WTC11 (cell line): ENCODE data around the gene NTPCR. TPM values are rescaled to one million over a fixed set of nuclear protein-coding genes. Genes with fewer than 3 reads are reported as not detected.

Experiments
- ATAC-seq: fragments of 200-7000 bp; cut with Tn5 transposase; 2 replicates; pipeline ENCODE4 v1.10.0; 2021; ENCODE audit warnings: mild to moderate bottlenecking, moderate library complexity
- CTCF ChIA-PET: fragments of 300-600 bp; sonication (Branson Sonifier 250); formaldehyde crosslinking; loops from one replicate; lab custom pipeline; 2021; ENCODE audit warnings: antibody characterized with exemption; lab: Charles Lee
- POLR2A ChIA-PET: fragments of 350-600 bp; sonication (Branson Sonifier 250); formaldehyde crosslinking; loops from one replicate; lab custom pipeline; 2021; ENCODE audit warnings: antibody characterized with exemption; lab: Charles Lee
- DNase-seq: peaks from one replicate; pipeline ENCODE4 v3.0.0; 2021; ENCODE audit warnings: low spot score
- H3K27ac Mint-ChIP-seq: 2 replicates; pipeline ENCODE4 v1.8.0; 2021; ENCODE audit warnings: mixed read lengths
- H3K27me3 Mint-ChIP-seq: 2 replicates; pipeline ENCODE4 v1.8.0; 2021; ENCODE audit warnings: low read depth, mild to moderate bottlenecking, moderate library complexity, mixed read lengths
- H3K36me3 Mint-ChIP-seq: 2 replicates; pipeline ENCODE4 v1.8.0; 2021; ENCODE audit warnings: mixed read lengths
- H3K4me1 Mint-ChIP-seq: 2 replicates; pipeline ENCODE4 v1.8.0; 2022; ENCODE audit warnings: mixed read lengths
- H3K4me3 Mint-ChIP-seq: 2 replicates; pipeline ENCODE4 v1.8.0; 2021; ENCODE audit warnings: mild to moderate bottlenecking, moderate library complexity, mixed read lengths
- H3K9me3 Mint-ChIP-seq: 2 replicates; pipeline ENCODE4 v1.8.0; 2021; ENCODE audit warnings: mixed read lengths
- ESRRA ChIP-seq: sonication (generic); formaldehyde crosslinking; IDR thresholded peaks from 2 replicates; pipeline ENCODE4 v1.8.1; 2022; ENCODE audit warnings: mild to moderate bottlenecking, missing genetic modification reagents, borderline replicate concordance
- HMGA2 ChIP-seq: fragments of 250-450 bp; sonication (Bioruptor Pico); IDR thresholded peaks from 2 replicates; pipeline ENCODE4 v1.4.0; 2021; ENCODE audit warnings: mild to moderate bottlenecking, moderate library complexity
- KAT7 ChIP-seq: sonication (generic); formaldehyde crosslinking; IDR thresholded peaks from 2 replicates; pipeline ENCODE4 v1.8.1; 2023; ENCODE audit warnings: missing genetic modification reagents, mild to moderate bottlenecking, borderline replicate concordance
- MYBL2 ChIP-seq: sonication (generic); formaldehyde crosslinking; IDR thresholded peaks from 2 replicates; pipeline ENCODE4 v1.8.1; 2023; ENCODE audit warnings: mild to moderate bottlenecking, moderate library complexity, missing genetic modification reagents
- NFATC4 ChIP-seq: fragments of 250-450 bp; sonication (Bioruptor Pico); IDR thresholded peaks from 2 replicates; pipeline ENCODE4 v1.9.0; 2021; ENCODE audit warnings: mild to moderate bottlenecking
- NFYB ChIP-seq: sonication (generic); formaldehyde crosslinking; conservative IDR thresholded peaks from 2 replicates; pipeline ENCODE4 v1.8.0; 2022; ENCODE audit warnings: low read depth, missing genetic modification reagents
- SMAD3 ChIP-seq: sonication (generic); formaldehyde crosslinking; IDR thresholded peaks from 2 replicates; pipeline ENCODE4 v1.8.0; 2022; ENCODE audit warnings: missing genetic modification reagents, mild to moderate bottlenecking, borderline replicate concordance
- SOX15 ChIP-seq: fragments of 250-450 bp; sonication (Bioruptor Pico); IDR thresholded peaks from 2 replicates; pipeline ENCODE4 v1.9.0; 2021; ENCODE audit warnings: mild to moderate bottlenecking
- TEAD1 ChIP-seq: sonication (generic); formaldehyde crosslinking; IDR thresholded peaks from 2 replicates; pipeline ENCODE4 v1.8.0; 2022; ENCODE audit warnings: mild to moderate bottlenecking, missing genetic modification reagents
- ZBTB21 ChIP-seq: sonication (generic); formaldehyde crosslinking; IDR thresholded peaks from 2 replicates; pipeline ENCODE4 v1.8.1; 2023; ENCODE audit warnings: mild to moderate bottlenecking, missing genetic modification reagents, borderline replicate concordance
- ZNF317 ChIP-seq: sonication (generic); formaldehyde crosslinking; IDR thresholded peaks from 2 replicates; pipeline ENCODE4 v1.8.1; 2023; ENCODE audit warnings: low read depth, mild to moderate bottlenecking, moderate library complexity, missing genetic modification reagents, borderline replicate concordance
- total RNA-seq: library from RNA; stranded (reverse); gene quantifications from 3 replicates; pipeline ENCODE4 v1.2.3, GENCODE V29; 2021
- TF ChIP-seq, protein P1 (sequence below): sonication (generic); formaldehyde crosslinking; IDR thresholded peaks from 2 replicates; pipeline ENCODE4 v1.8.1; 2023; ENCODE audit warnings: mild to moderate bottlenecking, missing genetic modification reagents, borderline replicate concordance
- TF ChIP-seq, protein P2 (sequence below): fragments of 250-450 bp; sonication (Bioruptor Pico); IDR thresholded peaks from 2 replicates; pipeline ENCODE4 v1.9.0; 2021; ENCODE audit warnings: mild to moderate bottlenecking, borderline replicate concordance
- TF ChIP-seq, protein P3 (sequence below): sonication (generic); formaldehyde crosslinking; IDR thresholded peaks from 2 replicates; pipeline ENCODE4 v1.8.1; 2022; ENCODE audit warnings: missing genetic modification reagents, borderline replicate concordance
- TF ChIP-seq, protein P4 (sequence below): sonication (generic); formaldehyde crosslinking; IDR thresholded peaks from 2 replicates; pipeline ENCODE4 v1.8.0; 2022; ENCODE audit warnings: mild to moderate bottlenecking, missing genetic modification reagents
- TF ChIP-seq, protein P5 (sequence below): fragments of 250-450 bp; sonication (Bioruptor Pico); IDR thresholded peaks from 2 replicates; pipeline ENCODE4 v2.1.2; 2022; ENCODE audit warnings: mild to moderate bottlenecking, moderate library complexity

Gene NTPCR
- total RNA-seq, 1 experiment from 2014 or later = 102 TPM

DNA sequence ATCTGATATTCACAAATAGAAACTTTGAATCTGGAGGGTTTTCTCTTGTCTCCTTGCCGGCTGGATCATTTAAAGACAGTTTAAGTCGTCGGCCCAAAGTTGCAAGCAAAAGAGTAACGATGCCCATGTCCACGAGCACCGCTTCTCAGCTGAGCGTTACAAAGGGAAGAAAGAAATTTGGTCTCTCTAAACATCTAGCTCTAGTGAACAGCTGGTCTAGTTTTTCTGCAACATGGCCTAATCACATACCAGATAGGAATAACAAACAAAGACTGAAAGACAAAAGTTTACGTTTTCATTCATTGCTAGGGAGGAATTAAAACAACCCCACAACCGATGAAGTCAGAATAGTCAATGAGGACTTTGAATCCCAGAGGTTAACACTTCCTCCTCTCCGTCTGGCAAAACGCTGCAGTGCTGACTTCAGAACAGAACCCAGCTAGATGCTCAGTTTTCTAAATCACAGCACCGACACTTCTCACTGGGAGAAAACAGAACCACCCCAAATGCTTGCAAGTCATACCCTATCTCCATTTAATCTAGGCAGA, 69.4 kb downstream of the NTPCR start (continued):
- TF ChIP-seq, protein P1, sequence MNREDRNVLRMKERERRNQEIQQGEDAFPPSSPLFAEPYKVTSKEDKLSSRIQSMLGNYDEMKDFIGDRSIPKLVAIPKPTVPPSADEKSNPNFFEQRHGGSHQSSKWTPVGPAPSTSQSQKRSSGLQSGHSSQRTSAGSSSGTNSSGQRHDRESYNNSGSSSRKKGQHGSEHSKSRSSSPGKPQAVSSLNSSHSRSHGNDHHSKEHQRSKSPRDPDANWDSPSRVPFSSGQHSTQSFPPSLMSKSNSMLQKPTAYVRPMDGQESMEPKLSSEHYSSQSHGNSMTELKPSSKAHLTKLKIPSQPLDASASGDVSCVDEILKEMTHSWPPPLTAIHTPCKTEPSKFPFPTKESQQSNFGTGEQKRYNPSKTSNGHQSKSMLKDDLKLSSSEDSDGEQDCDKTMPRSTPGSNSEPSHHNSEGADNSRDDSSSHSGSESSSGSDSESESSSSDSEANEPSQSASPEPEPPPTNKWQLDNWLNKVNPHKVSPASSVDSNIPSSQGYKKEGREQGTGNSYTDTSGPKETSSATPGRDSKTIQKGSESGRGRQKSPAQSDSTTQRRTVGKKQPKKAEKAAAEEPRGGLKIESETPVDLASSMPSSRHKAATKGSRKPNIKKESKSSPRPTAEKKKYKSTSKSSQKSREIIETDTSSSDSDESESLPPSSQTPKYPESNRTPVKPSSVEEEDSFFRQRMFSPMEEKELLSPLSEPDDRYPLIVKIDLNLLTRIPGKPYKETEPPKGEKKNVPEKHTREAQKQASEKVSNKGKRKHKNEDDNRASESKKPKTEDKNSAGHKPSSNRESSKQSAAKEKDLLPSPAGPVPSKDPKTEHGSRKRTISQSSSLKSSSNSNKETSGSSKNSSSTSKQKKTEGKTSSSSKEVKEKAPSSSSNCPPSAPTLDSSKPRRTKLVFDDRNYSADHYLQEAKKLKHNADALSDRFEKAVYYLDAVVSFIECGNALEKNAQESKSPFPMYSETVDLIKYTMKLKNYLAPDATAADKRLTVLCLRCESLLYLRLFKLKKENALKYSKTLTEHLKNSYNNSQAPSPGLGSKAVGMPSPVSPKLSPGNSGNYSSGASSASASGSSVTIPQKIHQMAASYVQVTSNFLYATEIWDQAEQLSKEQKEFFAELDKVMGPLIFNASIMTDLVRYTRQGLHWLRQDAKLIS = no peak
- TF ChIP-seq, protein P2, sequence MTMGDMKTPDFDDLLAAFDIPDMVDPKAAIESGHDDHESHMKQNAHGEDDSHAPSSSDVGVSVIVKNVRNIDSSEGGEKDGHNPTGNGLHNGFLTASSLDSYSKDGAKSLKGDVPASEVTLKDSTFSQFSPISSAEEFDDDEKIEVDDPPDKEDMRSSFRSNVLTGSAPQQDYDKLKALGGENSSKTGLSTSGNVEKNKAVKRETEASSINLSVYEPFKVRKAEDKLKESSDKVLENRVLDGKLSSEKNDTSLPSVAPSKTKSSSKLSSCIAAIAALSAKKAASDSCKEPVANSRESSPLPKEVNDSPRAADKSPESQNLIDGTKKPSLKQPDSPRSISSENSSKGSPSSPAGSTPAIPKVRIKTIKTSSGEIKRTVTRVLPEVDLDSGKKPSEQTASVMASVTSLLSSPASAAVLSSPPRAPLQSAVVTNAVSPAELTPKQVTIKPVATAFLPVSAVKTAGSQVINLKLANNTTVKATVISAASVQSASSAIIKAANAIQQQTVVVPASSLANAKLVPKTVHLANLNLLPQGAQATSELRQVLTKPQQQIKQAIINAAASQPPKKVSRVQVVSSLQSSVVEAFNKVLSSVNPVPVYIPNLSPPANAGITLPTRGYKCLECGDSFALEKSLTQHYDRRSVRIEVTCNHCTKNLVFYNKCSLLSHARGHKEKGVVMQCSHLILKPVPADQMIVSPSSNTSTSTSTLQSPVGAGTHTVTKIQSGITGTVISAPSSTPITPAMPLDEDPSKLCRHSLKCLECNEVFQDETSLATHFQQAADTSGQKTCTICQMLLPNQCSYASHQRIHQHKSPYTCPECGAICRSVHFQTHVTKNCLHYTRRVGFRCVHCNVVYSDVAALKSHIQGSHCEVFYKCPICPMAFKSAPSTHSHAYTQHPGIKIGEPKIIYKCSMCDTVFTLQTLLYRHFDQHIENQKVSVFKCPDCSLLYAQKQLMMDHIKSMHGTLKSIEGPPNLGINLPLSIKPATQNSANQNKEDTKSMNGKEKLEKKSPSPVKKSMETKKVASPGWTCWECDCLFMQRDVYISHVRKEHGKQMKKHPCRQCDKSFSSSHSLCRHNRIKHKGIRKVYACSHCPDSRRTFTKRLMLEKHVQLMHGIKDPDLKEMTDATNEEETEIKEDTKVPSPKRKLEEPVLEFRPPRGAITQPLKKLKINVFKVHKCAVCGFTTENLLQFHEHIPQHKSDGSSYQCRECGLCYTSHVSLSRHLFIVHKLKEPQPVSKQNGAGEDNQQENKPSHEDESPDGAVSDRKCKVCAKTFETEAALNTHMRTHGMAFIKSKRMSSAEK (CRISPR knock-in tag) = no peak
- TF ChIP-seq ZNF317 (CRISPR knock-in tag) = no peak
- no peak for TF ChIP-seq NFATC4 (CRISPR knock-in tag)
- TF ChIP-seq TEAD1 (CRISPR knock-in tag) = no peak
- TF ChIP-seq, protein P3, sequence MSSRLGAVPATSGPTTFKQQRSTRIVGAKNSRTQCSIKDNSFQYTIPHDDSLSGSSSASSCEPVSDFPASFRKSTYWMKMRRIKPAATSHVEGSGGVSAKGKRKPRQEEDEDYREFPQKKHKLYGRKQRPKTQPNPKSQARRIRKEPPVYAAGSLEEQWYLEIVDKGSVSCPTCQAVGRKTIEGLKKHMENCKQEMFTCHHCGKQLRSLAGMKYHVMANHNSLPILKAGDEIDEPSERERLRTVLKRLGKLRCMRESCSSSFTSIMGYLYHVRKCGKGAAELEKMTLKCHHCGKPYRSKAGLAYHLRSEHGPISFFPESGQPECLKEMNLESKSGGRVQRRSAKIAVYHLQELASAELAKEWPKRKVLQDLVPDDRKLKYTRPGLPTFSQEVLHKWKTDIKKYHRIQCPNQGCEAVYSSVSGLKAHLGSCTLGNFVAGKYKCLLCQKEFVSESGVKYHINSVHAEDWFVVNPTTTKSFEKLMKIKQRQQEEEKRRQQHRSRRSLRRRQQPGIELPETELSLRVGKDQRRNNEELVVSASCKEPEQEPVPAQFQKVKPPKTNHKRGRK (CRISPR knock-in tag) = no peak
- TF ChIP-seq SMAD3 (CRISPR knock-in tag) = no peak
- TF ChIP-seq KAT7 (CRISPR knock-in tag) = no peak
- no peak for TF ChIP-seq MYBL2 (CRISPR knock-in tag)

DNA sequence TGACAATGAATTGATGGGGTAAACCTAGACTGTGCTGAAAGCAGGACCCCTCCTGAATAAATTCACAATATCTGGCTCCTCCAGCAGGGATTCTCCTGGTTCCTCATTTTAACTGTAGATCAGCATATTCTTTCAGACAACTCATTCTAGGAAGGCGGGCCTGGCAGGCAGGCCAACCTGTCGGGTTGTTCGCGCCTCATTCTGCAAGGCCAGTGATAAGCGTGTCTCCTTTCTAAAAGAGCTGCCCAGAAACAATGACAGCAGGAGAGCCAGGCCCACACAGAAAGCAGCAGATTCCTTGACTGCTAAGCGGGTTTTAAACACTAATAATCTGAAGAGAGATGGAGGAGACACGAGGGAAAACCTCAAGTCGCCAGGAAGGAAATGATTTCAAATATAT, 70.0 kb downstream of the NTPCR start:
- Mint-ChIP-seq H3K27me3 (no peaks in the 10 kb centered on the region), H3K36me3 (peaks cover 36% of the 10 kb centered on the region), H3K9me3 (no peaks in the 10 kb centered on the region)
- ATAC-seq = no peak
- no peak for TF ChIP-seq ESRRA (CRISPR knock-in tag)
- no peak for TF ChIP-seq ZNF317 (CRISPR knock-in tag)
- TF ChIP-seq, protein P4, sequence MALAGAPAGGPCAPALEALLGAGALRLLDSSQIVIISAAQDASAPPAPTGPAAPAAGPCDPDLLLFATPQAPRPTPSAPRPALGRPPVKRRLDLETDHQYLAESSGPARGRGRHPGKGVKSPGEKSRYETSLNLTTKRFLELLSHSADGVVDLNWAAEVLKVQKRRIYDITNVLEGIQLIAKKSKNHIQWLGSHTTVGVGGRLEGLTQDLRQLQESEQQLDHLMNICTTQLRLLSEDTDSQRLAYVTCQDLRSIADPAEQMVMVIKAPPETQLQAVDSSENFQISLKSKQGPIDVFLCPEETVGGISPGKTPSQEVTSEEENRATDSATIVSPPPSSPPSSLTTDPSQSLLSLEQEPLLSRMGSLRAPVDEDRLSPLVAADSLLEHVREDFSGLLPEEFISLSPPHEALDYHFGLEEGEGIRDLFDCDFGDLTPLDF (CRISPR knock-in tag) = no peak
- TF ChIP-seq HMGA2 (CRISPR knock-in tag) = no peak
- TF ChIP-seq, protein P5, sequence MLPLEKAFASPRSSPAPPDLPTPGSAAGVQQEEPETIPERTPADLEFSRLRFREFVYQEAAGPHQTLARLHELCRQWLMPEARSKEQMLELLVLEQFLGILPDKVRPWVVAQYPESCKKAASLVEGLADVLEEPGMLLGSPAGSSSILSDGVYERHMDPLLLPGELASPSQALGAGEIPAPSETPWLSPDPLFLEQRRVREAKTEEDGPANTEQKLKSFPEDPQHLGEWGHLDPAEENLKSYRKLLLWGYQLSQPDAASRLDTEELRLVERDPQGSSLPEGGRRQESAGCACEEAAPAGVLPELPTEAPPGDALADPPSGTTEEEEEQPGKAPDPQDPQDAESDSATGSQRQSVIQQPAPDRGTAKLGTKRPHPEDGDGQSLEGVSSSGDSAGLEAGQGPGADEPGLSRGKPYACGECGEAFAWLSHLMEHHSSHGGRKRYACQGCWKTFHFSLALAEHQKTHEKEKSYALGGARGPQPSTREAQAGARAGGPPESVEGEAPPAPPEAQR (CRISPR knock-in tag) = no peak
- no peak for TF ChIP-seq SOX15 (CRISPR knock-in tag)
- TF ChIP-seq NFYB (CRISPR knock-in tag) = no peak
- TF ChIP-seq ZBTB21 (CRISPR knock-in tag) = no peak
- TF ChIP-seq, all 79 proteins: peak for 0
- POLR2A ChIA-PET = no interaction called here
- Mint-ChIP-seq H3K4me1 (peaks cover 15% of the 10 kb centered on the region), H3K4me3 (no peak overlapping the region), H3K27ac (no peak overlapping the region; the same call in 1 of the 2 replicates)
- no peak for DNase-seq
- CTCF ChIA-PET = no interaction called here
